Panc1 (cell line): Measurements from ENCODE around the gene DNAJC5G. TPM values are rescaled to one million over a fixed set of nuclear protein-coding genes. Genes with fewer than 3 reads are reported as not detected.
A peak's percentile ranks its signal among the peaks of the same experiment; 100 is the strongest.

ENCODE experiments used
- ATAC-seq: fragments of 200-7000 bp; cut with Tn5 transposase; 2 replicates; pipeline ENCODE4 v1.9.1; 2020; ENCODE audit warnings: mild to moderate bottlenecking, moderate library complexity
- BruUV-seq: library from RNA; stranded (reverse); fragments of 400-500 nt; replicated peaks from 2 replicates; lab custom pipeline; 2021; lab: Mats Ljungman, UMichigan
- CTCF ChIA-PET: fragments of 300-600 bp; sonication (Branson Sonifier 250); formaldehyde crosslinking; loops from one replicate; lab custom pipeline; 2022; ENCODE audit warnings: antibody characterized with exemption; lab: Charles Lee
- POLR2A ChIA-PET: fragments of 300-600 bp; sonication (Branson Sonifier 250); formaldehyde crosslinking; loops from one replicate; lab custom pipeline; 2022; ENCODE audit warnings: antibody characterized with exemption; lab: Charles Lee
- DNase-seq: peaks from one replicate; pipeline ENCODE4 v3.0.0-alpha.2; 2010; ENCODE audit warnings: low read depth, low spot score
- H3K27ac ChIP-seq: 2 replicates; pipeline ENCODE4 v1.5.1; 2011; ENCODE audit warnings: mild to moderate bottlenecking, low read length, inconsistent platforms
- H3K27me3 ChIP-seq: fragments of 200-500 bp; sonication (Bioruptor generic); 2 replicates; pipeline ENCODE4 v1.6.0; 2014; ENCODE audit warnings: low read length, inconsistent platforms; ENCODE audit not compliant: control insufficient read depth, insufficient read depth
- H3K36me3 ChIP-seq: fragments of 200-500 bp; sonication (Bioruptor generic); 2 replicates; pipeline ENCODE4 v1.5.1; 2014; ENCODE audit warnings: inconsistent platforms, mild to moderate bottlenecking, low read length, moderate library complexity; ENCODE audit not compliant: control insufficient read depth, insufficient read depth
- H3K4me1 ChIP-seq: 2 replicates; pipeline ENCODE4 v1.5.1; 2011; ENCODE audit warnings: inconsistent platforms, mild to moderate bottlenecking, low read length, moderate library complexity; ENCODE audit not compliant: control insufficient read depth, insufficient read depth
- H3K4me3 ChIP-seq, 2 experiments: 2 replicates each; pipeline ENCODE4 v1.5.1; 2011 to 2012; ENCODE audit warnings: low read depth in 2 of 2, low read length in 2 of 2, mild to moderate bottlenecking in 2 of 2, inconsistent platforms in 1 of 2, moderate library complexity in 1 of 2
- H3K9me3 ChIP-seq: fragments of 200-500 bp; sonication (Bioruptor generic); 2 replicates; pipeline ENCODE4 v1.5.1; 2014; ENCODE audit warnings: low read depth, mild to moderate bottlenecking, inconsistent platforms, low read length, moderate library complexity; ENCODE audit not compliant: control insufficient read depth, insufficient read depth
- POLR2AphosphoS5 ChIP-seq: IDR thresholded peaks from 2 replicates; pipeline ENCODE4 v1.6.1; 2012; ENCODE audit warnings: mild to moderate bottlenecking, low read depth, low read length, moderate library complexity
- SIN3A ChIP-seq: IDR thresholded peaks from 2 replicates; pipeline ENCODE4 v1.6.1; 2012; ENCODE audit warnings: low read depth, mild to moderate bottlenecking, low read length, moderate library complexity, borderline replicate concordance; ENCODE audit not compliant: insufficient read depth
- TCF7L2 ChIP-seq: IDR thresholded peaks from 2 replicates; pipeline ENCODE4 v1.6.1; 2011; ENCODE audit warnings: mild to moderate bottlenecking, low read depth, low read length, inconsistent platforms
- in situ Hi-C: cut with HindIII; loops from 2 replicates; pipeline ENCODE4 v1.10.0; 2016; ENCODE audit warnings: low sequenced_read_pairs, low pct_unique_long_range_greater_than_20kb
- intact Hi-C: fragments of 100-400 bp; cut with micrococcal nuclease; formaldehyde crosslinking; loops from one replicate; pipeline ENCODE4 v1.10.0; 2022; ENCODE audit not compliant: unreplicated experiment
- total RNA-seq: library from RNA; stranded (reverse); gene quantifications from one replicate; pipeline ENCODE4 v1.2.1, GENCODE V29; 2021; ENCODE audit not compliant: unreplicated experiment
- TF ChIP-seq, protein P1 (sequence below), 2 experiments: IDR thresholded peaks; 2 replicates each; pipeline ENCODE4 v1.6.1; 2011 to 2012; ENCODE audit warnings: low read depth in 2 of 2, control low read depth in 1 of 2, low read length in 1 of 2, mild to moderate bottlenecking in 1 of 2, moderate library complexity in 1 of 2; ENCODE audit not compliant: insufficient read depth in 1 of 2
- TF ChIP-seq, protein P2 (sequence below): fragments of 450-650 bp; IDR thresholded peaks from 2 replicates; pipeline ENCODE4 v1.5.1; 2017; ENCODE audit warnings: mild to moderate bottlenecking

Gene DNAJC5G
- total RNA-seq, 1 experiment from 2014 or later, result not detected

DNA sequence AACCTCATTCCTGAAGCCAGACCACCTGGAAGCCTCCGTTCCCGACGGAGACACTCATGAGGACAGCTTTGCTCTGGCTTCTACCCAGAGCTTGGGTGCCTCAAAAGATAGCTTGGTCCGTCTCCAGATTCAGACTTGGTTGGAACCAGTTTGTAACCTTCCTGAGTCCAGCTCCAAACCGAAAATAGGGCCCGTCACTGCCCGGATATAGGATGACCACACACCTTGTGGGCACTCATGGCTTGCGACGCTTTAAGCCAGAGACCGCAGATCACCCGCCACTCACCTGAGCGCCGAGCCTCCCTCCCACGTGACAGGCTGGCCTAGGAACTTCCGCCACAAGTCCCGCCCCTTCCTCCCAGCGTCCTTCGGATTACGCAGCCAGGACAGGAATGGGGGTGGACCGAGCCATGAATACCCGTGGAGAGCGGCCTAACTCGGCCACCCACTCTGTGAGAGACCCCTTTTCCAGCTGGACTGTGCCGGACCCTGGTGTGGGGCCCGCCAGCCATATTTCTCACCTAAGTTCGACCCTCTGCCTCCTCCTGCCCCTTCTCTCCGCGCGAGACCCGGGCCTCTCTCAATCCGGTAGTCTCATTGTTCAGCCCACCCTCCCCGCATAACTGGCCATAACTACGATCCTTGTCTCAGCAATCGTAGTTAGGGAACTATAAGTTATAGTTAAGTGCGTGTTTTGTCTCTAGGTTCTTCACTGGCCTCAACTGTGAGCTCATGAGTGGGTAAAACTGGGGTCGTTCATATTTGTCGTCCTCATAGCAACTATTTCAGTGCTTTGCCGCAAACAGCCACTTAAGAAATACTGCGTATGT lies 47.7 kb downstream of the DNAJC5G start, which contains the start of gene MPV17:
Gene MPV17, minus strand, starts transcription at position 332 of the 830 bp plus-strand sequence. CDS start 580 bp downstream, outside the sequence.
- DNase-seq (peak; percentile 80), ATAC-seq (peak; percentile 90)
- peaks cover 27% of the 10 kb centered on the region for H3K4me1 ChIP-seq
- TF ChIP-seq POLR2AphosphoS5 (peak; percentile 97), TCF7L2 (no peak), SIN3A (peak; percentile 92; the same call in 1 of the 2 replicates)
- TF ChIP-seq, protein P1, sequence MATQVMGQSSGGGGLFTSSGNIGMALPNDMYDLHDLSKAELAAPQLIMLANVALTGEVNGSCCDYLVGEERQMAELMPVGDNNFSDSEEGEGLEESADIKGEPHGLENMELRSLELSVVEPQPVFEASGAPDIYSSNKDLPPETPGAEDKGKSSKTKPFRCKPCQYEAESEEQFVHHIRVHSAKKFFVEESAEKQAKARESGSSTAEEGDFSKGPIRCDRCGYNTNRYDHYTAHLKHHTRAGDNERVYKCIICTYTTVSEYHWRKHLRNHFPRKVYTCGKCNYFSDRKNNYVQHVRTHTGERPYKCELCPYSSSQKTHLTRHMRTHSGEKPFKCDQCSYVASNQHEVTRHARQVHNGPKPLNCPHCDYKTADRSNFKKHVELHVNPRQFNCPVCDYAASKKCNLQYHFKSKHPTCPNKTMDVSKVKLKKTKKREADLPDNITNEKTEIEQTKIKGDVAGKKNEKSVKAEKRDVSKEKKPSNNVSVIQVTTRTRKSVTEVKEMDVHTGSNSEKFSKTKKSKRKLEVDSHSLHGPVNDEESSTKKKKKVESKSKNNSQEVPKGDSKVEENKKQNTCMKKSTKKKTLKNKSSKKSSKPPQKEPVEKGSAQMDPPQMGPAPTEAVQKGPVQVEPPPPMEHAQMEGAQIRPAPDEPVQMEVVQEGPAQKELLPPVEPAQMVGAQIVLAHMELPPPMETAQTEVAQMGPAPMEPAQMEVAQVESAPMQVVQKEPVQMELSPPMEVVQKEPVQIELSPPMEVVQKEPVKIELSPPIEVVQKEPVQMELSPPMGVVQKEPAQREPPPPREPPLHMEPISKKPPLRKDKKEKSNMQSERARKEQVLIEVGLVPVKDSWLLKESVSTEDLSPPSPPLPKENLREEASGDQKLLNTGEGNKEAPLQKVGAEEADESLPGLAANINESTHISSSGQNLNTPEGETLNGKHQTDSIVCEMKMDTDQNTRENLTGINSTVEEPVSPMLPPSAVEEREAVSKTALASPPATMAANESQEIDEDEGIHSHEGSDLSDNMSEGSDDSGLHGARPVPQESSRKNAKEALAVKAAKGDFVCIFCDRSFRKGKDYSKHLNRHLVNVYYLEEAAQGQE (IDR thresholded peaks at IDR 0.05; ENCODE audit: insufficient read depth in 1 of 2, low read depth in 2 of 2, low read length in 1 of 2), result no peak
- TF ChIP-seq, protein P2, sequence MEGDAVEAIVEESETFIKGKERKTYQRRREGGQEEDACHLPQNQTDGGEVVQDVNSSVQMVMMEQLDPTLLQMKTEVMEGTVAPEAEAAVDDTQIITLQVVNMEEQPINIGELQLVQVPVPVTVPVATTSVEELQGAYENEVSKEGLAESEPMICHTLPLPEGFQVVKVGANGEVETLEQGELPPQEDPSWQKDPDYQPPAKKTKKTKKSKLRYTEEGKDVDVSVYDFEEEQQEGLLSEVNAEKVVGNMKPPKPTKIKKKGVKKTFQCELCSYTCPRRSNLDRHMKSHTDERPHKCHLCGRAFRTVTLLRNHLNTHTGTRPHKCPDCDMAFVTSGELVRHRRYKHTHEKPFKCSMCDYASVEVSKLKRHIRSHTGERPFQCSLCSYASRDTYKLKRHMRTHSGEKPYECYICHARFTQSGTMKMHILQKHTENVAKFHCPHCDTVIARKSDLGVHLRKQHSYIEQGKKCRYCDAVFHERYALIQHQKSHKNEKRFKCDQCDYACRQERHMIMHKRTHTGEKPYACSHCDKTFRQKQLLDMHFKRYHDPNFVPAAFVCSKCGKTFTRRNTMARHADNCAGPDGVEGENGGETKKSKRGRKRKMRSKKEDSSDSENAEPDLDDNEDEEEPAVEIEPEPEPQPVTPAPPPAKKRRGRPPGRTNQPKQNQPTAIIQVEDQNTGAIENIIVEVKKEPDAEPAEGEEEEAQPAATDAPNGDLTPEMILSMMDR, result no peak
- no peaks in the 10 kb centered on the region for H3K9me3 ChIP-seq
- POLR2A ChIA-PET, result interaction anchor here (0.6 to 1.0 kb wide), 2 partner anchors 13 to 31 kb away, joined by 3 to 6 read pairs; no protein-coding TSS in a partner anchor
- peaks cover 9% of the 10 kb centered on the region; the same call in 1 of the 2 replicates for H3K36me3 ChIP-seq
- in situ Hi-C loops, result no loop called here
- BruUV-seq, result TSS peak; percentile 99
- intact Hi-C loops, result no loop called here
- H3K27ac ChIP-seq, result peak within 1 kb of the TSS; percentile 100
- CTCF ChIA-PET, result interaction anchor here (0.5 to 0.8 kb wide), 3 partner anchors 20 to 51 kb away, joined by 3 read pairs; no protein-coding TSS in a partner anchor
- no peaks in the 10 kb centered on the region for H3K27me3 ChIP-seq
- H3K4me3 ChIP-seq, result peak within 1 kb of the TSS; percentile 89 to 99

DNA sequence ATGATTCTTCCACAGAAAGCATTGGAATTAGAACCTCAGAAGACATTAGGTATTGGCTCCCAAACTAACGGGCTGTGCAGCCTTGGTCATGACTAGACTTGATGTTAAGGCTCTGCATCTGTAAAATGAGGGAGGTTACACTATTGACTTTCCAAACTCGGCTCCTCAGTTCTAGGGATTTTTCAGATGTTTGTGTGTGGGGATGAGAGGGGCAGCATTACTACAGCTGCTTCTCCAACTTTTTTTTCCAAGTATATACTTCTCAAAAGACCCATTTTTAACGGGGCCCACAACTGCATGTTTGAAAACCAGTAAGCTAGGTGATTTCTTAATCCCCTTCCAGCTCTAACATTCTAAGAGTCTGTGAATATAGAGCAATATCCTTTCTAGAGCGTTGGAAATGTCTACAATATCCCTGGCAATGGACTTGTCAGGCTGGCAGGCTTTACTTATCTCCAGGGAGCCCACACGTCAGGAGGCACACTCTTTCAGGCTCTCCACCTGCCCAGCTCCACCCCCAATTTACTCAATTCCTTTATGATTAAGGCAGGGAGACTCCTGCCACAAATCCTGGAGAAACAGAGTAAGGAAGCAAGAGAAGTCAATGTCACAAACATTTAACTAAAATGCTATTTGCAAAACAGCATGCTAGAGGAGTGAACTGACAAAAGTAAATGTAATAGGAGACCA lies 48.5 kb downstream of the DNAJC5G start:
- no TSS peak for BruUV-seq
- H3K4me1 ChIP-seq, result peaks cover 27% of the 10 kb centered on the region
- H3K9me3 ChIP-seq, result no peaks in the 10 kb centered on the region
- in situ Hi-C loops (no loop called here), intact Hi-C loops (no loop called here)
- no peaks in the 10 kb centered on the region for H3K27me3 ChIP-seq
- DNase-seq (no peak), ATAC-seq (peak; percentile 1; the same call in 1 of the 2 replicates)
- peak overlapping the region; percentile 100 for H3K27ac ChIP-seq
- H3K36me3 ChIP-seq, result peaks cover 14% of the 10 kb centered on the region; the same call in 1 of the 2 replicates
- ChIA-PET POLR2A (interaction anchor here (0.6 to 1.0 kb wide), 2 partner anchors 13 to 30 kb away, joined by 3 to 6 read pairs; no protein-coding TSS in a partner anchor), CTCF (interaction anchor here (0.6 to 0.8 kb wide), 2 partner anchors 20 to 25 kb away, joined by 3 read pairs; no protein-coding TSS in a partner anchor)
- TF ChIP-seq, protein P1 (IDR thresholded peaks at IDR 0.05; ENCODE audit: insufficient read depth in 1 of 2, low read depth in 2 of 2, low read length in 1 of 2), result no peak
- H3K4me3 ChIP-seq, result peak overlapping the region; percentile 89 to 99
